OCI-LY7 (cell line): ENCODE data around the gene MYL6. TPM values are rescaled to one million over a fixed set of nuclear protein-coding genes. Genes with fewer than 3 reads are reported as not detected.

Source experiments
- BruUV-seq: library from RNA; stranded (reverse); fragments of 400-500 nt; replicated peaks from 2 replicates; lab custom pipeline; 2021; lab: Mats Ljungman, UMichigan
- CTCF ChIA-PET: fragments of 300-600 bp; sonication (Branson Sonifier 250); formaldehyde crosslinking; loops from one replicate; lab custom pipeline; 2022; ENCODE audit warnings: antibody characterized with exemption; ENCODE audit not compliant: unreplicated experiment; lab: Charles Lee
- POLR2A ChIA-PET: fragments of 300-600 bp; sonication (Branson Sonifier 250); formaldehyde crosslinking; loops from one replicate; lab custom pipeline; 2022; ENCODE audit warnings: antibody characterized with exemption; lab: Charles Lee
- DNase-seq: peaks from one replicate; pipeline ENCODE4 v3.0.0-alpha.2; 2015; ENCODE audit warnings: low spot score
- H2AFZ ChIP-seq: fragments of 200-600 bp; sonication (generic), shearing (Covaris generic); 2 replicates; pipeline ENCODE4 v1.6.1; 2014; ENCODE audit warnings: mild to moderate bottlenecking, antibody characterized with exemption, low read length, moderate library complexity
- H3K27ac ChIP-seq: fragments of 200-600 bp; sonication (generic); 2 replicates; pipeline ENCODE4 v1.5.1; 2014; ENCODE audit warnings: mixed run types, low read depth, mild to moderate bottlenecking, moderate library complexity, low read length, inconsistent platforms; ENCODE audit not compliant: poor library complexity, severe bottlenecking
- H3K36me3 ChIP-seq: fragments of 200-600 bp; sonication (generic); 2 replicates; pipeline ENCODE4 v1.6.1; 2014; ENCODE audit warnings: mild to moderate bottlenecking, antibody characterized with exemption, low read length, moderate library complexity, mixed read lengths; ENCODE audit not compliant: insufficient read depth
- H3K4me1 ChIP-seq: fragments of 200-600 bp; sonication (generic); 2 replicates; pipeline ENCODE4 v1.5.1; 2014; ENCODE audit warnings: mild to moderate bottlenecking, low read length; ENCODE audit not compliant: insufficient read depth, poor library complexity, severe bottlenecking
- H3K4me2 ChIP-seq: fragments of 200-600 bp; sonication (generic); 2 replicates; pipeline ENCODE4 v1.6.1; 2014; ENCODE audit warnings: mild to moderate bottlenecking, low read length
- H3K4me3 ChIP-seq: fragments of 200-600 bp; sonication (generic); 2 replicates; pipeline ENCODE4 v1.5.1; 2014; ENCODE audit warnings: mild to moderate bottlenecking, low read depth, low read length; ENCODE audit not compliant: poor library complexity, severe bottlenecking
- H3K79me2 ChIP-seq: fragments of 200-600 bp; sonication (generic); 2 replicates; pipeline ENCODE4 v1.6.1; 2016; ENCODE audit warnings: low read depth, mild to moderate bottlenecking, low read length, moderate library complexity, mixed read lengths; ENCODE audit not compliant: insufficient read depth
- H3K9me2 ChIP-seq: fragments of 200-600 bp; sonication (generic); 2 replicates; pipeline ENCODE4 v1.6.1; 2016; ENCODE audit warnings: mild to moderate bottlenecking, low read length, mixed read lengths; ENCODE audit not compliant: insufficient read depth
- H3K9me3 ChIP-seq: fragments of 200-600 bp; sonication (generic); 2 replicates; pipeline ENCODE4 v1.6.1; 2014; ENCODE audit warnings: mild to moderate bottlenecking, mixed run types, low read length, mixed read lengths
- H4K20me1 ChIP-seq: fragments of 200-600 bp; sonication (generic); 2 replicates; pipeline ENCODE4 v1.6.1; 2014; ENCODE audit warnings: mild to moderate bottlenecking, antibody characterized with exemption, low read length, moderate library complexity, mixed read lengths; ENCODE audit not compliant: insufficient read depth
- CTCF ChIP-seq: fragments of 200-600 bp; sonication (generic); conservative IDR thresholded peaks from 2 replicates; pipeline ENCODE4 v1.5.1; 2014; ENCODE audit warnings: mild to moderate bottlenecking, antibody characterized with exemption, low read length, moderate library complexity, mixed read lengths
- EZH2phosphoT487 ChIP-seq: fragments of 200-600 bp; sonication (generic); IDR thresholded peaks from 2 replicates; pipeline ENCODE4 v1.6.1; 2018; ENCODE audit warnings: low read depth, borderline replicate concordance, mild to moderate bottlenecking, mixed run types, antibody characterized with exemption, low read length, moderate library complexity, mixed read lengths
- intact Hi-C: fragments of 100-400 bp; cut with micrococcal nuclease; formaldehyde crosslinking; loops from one replicate; pipeline ENCODE4 v1.10.0; 2022; ENCODE audit not compliant: unreplicated experiment
- total RNA-seq, 2 experiments: library from RNA; depleted of rRNA in 1 of 2; stranded (reverse); fragments of >200 nt in 1 of 2; shearing (Covaris generic) in 1 of 2; gene quantifications; 2 replicates each; pipeline ENCODE4 v1.2.3, GENCODE V29; 2014 to 2022

The MYL6 gene
- total RNA-seq, 2 experiments from 2014 or later: 468 to 574 TPM

- Histone ChIP-seq H4K20me1 (no peaks in the 10 kb centered on the region), H3K79me2 (peaks cover 18% of the 10 kb centered on the region; the same call in 1 of the 2 replicates), H3K9me2 (no peaks in the 10 kb centered on the region), H3K36me3 (peaks cover 26% of the 10 kb centered on the region), H2AFZ (peak overlapping the region; percentile 10; the same call in 1 of the 2 replicates), H3K4me3 (peak overlapping the region; percentile 65), H3K27ac (peak overlapping the region; percentile 96), H3K9me3 (0 out of 2 replicates have a peak, but pooled peaks cover 10% of the 10 kb centered on the region), H3K4me1 (peaks cover 48% of the 10 kb centered on the region), H3K4me2 (peak overlapping the region; percentile 92)
- DNase-seq: peak; percentile 83
- no TSS peak for BruUV-seq
- TF ChIP-seq CTCF (no peak), EZH2phosphoT487 (no peak)
- CTCF ChIA-PET: interaction anchor here (0.6 to 1.5 kb wide), 3 partner anchors 8 to 379 kb away, joined by 3 to 5 read pairs (median 5); partner anchors contain the start of gene ZC3H10
- intact Hi-C loops: loop anchor here (1.0 to 5.0 kb wide), 6 partner anchors 8 to 321 kb away; partner anchors contain the start of genes MYL6, MYL6B, NABP2 and SMARCC2
- POLR2A ChIA-PET: interaction anchor here (1.0 to 3.8 kb wide), 5 partner anchors 24 to 93 kb away, joined by 3 to 22 read pairs (median 9); partner anchors contain the start of genes MYL6, MYL6B and SMARCC2
Measured at GRCh38 chr12:56126732-56127239, 31.4 kb upstream of the MYL6 start.

- H3K79me2 ChIP-seq: peaks cover 18% of the 10 kb centered on the region; the same call in 1 of the 2 replicates
- 0 out of 2 replicates have a peak, but pooled peaks cover 10% of the 10 kb centered on the region for H3K9me3 ChIP-seq
- POLR2A ChIA-PET: interaction anchor here (0.9 to 3.8 kb wide), 11 partner anchors 9 to 389 kb away, joined by 3 to 32 read pairs (median 5); partner anchors contain the start of genes MYL6, MYL6B, PA2G4 and RPL41
- TF ChIP-seq EZH2phosphoT487: no peak
- TF ChIP-seq CTCF: no peak
- DNase-seq: no peak
- intact Hi-C loops: loop anchor here (5.0 kb wide), 1 partner anchor 320 kb away; the partner anchor contains the start of gene TIMELESS
- BruUV-seq: TSS peak; percentile 96
- peak overlapping the region; percentile 65 for H3K4me3 ChIP-seq
- CTCF ChIA-PET: interaction anchor here (0.6 to 1.5 kb wide), 4 partner anchors 8 to 94 kb away, joined by 3 to 5 read pairs (median 3); partner anchors contain the start of genes RNF41 and ZC3H10
- no peaks in the 10 kb centered on the region for H4K20me1 ChIP-seq
- no peaks in the 10 kb centered on the region for H3K9me2 ChIP-seq
- H3K27ac ChIP-seq: peak overlapping the region; percentile 96
- peak overlapping the region; percentile 31; the same call in 1 of the 2 replicates for H2AFZ ChIP-seq
- peaks cover 26% of the 10 kb centered on the region for H3K36me3 ChIP-seq
- peak overlapping the region; percentile 92 for H3K4me2 ChIP-seq
- peaks cover 48% of the 10 kb centered on the region for H3K4me1 ChIP-seq
Measured at GRCh38 chr12:56127485-56127887, 30.7 kb upstream of the MYL6 start.
